HS-27A (cell line): ENCODE data around the gene MAP3K5.

ENCODE experiments used
- DNase-seq: peaks from one replicate; pipeline ENCODE4 v3.0.0-alpha.2; 2012; ENCODE audit warnings: low read depth, missing footprints

The MAP3K5 gene

DNA sequence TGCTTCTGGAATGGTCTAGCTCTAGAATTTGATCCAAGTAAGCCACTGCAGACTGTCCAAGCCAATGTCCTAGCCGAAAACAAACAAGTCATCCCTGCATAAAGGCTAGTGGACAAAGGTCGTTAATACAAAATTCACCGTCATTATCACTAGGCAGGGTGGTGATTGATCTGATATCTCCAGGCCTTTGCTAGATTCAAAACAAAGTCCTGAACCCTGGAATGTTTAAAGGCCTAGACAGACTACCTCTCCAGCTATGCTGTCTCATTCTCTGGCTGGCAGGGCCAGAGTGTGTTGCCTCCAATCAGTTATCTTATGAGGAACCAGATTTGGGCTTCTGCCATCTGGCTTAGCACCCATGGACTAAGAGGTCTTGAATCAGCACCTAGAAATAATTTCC, 280.4 kb downstream of the MAP3K5 start:
- no peak for DNase-seq

DNA sequence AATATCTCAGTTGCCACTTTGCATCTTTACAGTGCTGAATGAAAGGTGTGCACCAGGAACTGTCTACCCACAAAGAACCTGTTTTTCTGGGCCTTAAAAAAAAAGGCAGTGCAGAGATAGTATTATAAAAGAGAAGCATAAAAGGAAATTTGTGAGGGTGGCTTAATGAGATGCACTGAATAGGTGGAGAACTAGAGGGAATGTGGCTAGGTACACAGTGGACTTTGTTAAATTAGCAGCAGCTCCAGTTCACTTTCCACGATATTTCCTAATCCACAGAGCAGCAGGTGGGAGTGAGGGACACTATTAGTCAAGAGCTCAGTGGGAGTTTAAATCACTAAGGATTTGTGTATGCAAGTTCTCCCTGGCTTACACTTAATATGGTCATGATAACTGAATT, 280.9 kb downstream of the MAP3K5 start:
- no peak for DNase-seq

DNA sequence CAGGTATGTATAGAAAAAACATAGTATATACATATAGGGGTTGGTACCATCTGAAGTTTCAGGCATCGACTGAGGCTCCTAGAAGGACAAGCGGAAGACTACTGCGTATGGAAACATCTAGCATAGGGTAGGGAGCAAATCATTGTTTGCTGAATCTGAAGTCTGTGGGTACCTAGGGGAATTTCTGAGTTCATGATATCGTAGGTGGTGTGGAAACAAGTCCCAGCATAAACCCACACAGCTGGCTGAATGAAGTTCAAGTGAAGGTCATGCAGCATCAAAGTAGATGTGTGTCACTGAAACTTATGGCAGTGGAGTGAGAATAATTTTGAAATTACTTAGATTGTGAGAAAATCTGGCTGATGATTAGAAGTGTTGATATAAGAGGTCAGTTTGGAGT, 281.5 kb downstream of the MAP3K5 start:
- no peak for DNase-seq

DNA sequence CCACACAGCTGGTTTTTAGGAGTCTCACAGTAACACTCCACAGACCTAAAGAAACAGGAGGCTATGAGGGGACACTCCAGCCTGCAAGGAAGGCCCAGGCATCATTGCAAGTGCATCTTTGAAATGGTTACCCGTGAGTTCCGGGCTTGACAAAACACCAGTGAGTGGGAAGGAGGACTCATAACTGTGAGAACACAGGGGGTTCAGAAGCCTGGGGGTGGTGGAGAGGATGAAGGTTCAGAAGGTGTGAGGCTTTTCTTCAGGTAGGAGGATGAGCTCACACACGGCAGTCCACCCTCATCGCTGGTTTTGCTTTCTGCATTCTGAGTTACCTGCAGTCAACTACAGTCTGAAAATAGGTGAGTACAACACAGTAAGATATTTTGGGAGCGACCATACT, 282.0 kb downstream of the MAP3K5 start:
- DNase-seq: no peak

DNA sequence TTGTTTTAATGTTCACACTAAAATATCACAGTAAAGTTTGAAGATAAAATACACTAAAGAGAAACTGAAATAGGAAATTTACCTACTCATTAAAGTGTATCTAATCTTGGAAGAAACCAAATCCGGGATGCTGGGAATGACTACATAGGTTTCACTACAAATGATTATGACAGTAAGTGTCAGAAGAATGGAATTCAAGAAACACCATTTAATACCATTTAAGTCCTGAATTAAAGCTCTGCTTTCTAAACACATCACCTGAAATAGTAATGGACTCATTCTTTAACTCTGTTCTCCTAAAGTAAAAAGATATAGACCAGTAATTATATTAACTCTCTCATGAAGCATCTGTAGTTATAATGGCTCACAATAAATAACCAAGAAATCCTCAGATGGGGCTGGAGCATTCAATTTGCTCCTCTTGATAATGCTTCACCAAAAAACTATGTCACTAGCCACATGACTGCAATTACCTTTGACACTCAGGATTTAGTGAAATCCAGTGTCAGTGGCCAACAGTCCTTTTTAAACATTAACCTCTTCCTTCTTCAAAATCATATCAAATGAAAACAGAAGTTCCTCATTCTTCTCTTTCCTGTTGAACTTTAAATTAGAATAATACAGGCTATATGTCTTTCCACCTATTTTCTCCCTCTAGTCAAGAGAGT, 283.4 kb downstream of the MAP3K5 start:
- DNase-seq: no peak
